22Rv1 (cell line): Measurements from ENCODE around the gene ALDH1L1.

ENCODE experiments used
- ZFX ChIP-seq: fragments of 450-650 bp; IDR thresholded peaks from 2 replicates; pipeline ENCODE4 v1.6.1; 2017; ENCODE audit warnings: antibody characterized with exemption, borderline replicate concordance
- TF ChIP-seq, protein P1 (sequence below): fragments of 450-650 bp; IDR thresholded peaks from 2 replicates; pipeline ENCODE4 v1.5.1; 2017; ENCODE audit warnings: mild to moderate bottlenecking

DNA sequence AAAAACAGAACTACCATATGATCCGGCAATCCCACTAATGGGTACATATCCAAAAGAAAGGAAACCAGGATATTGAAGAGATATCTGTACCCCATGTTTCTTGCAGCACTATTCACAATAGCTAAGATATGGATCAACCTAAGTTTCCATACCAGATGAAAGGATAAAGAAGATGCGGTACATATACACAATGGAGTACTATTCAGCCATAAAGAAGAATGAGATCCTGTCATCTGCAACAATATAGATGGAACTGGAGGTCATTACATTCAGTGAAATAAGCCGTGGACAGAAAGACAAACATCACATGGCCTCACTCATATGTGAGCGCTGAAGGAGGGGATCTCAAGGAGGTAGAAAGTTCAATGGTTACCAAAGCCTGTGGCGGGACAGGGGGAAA is 99.4 kb downstream of the ALDH1L1 start:
- TF ChIP-seq, protein P1, sequence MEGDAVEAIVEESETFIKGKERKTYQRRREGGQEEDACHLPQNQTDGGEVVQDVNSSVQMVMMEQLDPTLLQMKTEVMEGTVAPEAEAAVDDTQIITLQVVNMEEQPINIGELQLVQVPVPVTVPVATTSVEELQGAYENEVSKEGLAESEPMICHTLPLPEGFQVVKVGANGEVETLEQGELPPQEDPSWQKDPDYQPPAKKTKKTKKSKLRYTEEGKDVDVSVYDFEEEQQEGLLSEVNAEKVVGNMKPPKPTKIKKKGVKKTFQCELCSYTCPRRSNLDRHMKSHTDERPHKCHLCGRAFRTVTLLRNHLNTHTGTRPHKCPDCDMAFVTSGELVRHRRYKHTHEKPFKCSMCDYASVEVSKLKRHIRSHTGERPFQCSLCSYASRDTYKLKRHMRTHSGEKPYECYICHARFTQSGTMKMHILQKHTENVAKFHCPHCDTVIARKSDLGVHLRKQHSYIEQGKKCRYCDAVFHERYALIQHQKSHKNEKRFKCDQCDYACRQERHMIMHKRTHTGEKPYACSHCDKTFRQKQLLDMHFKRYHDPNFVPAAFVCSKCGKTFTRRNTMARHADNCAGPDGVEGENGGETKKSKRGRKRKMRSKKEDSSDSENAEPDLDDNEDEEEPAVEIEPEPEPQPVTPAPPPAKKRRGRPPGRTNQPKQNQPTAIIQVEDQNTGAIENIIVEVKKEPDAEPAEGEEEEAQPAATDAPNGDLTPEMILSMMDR: no peak
- TF ChIP-seq ZFX: no peak
